Skin epidermis (tissue), 12 donors: ENCODE measurements around the gene MYBPHL.

Experiments
- H3K27ac ChIP-seq, 21 experiments: fragments of 200-600 bp; sonication (generic) in 11 of 21; one replicate each; pipeline ENCODE4 v1.5.0; 2020; ENCODE audit warnings: mild to moderate bottlenecking in 3 of 21, inconsistent platforms in 2 of 21, moderate library complexity in 2 of 21
- H3K4me3 ChIP-seq, 7 experiments: fragments of 200-600 bp; sonication (generic) in 2 of 7; one replicate each; pipeline ENCODE4 v1.5.0; 2020; ENCODE audit warnings: inconsistent platforms in 2 of 7, mild to moderate bottlenecking in 2 of 7, moderate library complexity in 1 of 7

MYBPHL gene

DNA sequence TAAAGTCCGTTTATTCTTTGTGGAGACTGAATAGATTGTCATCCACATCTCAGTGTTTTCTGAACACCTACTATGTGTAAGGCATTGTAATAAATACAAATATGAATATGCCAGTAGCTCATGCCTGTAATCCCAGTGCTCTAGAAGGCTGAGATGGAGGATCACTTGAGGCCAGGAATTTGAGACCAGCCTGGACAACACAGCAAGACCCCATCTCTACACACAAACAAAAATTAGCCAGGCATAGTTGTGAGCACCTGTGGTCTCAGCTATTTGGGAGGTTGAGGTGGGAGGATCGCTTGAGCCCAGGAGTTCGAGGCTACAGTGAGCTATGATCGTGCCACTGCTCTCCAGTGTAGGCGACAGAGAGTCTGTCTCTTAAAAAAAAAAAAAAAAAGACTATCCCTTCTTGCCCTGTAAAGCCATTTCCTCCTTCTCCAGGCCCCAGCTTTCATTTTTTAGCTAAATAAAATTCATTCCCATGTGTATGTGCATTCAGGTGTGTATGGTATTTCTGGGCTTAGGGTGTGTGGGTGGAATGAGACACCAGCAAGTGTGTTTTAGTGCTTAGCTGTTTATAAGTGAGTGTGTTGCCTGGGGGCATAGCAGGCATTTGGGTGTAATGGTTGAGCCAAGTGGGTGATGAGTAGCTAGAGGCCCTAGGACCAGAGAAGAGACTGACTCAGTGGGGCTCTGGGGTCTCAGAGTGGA lies 49.7 kb downstream of the MYBPHL start:
- H3K4me3 ChIP-seq: no peak overlapping the region
- peak overlapping the region in 7 of 21 experiments; percentile 4 to 57 (median 30) for H3K27ac ChIP-seq

- H3K4me3 ChIP-seq: no peak overlapping the region
- H3K27ac ChIP-seq: peak overlapping the region in 3 of 21 experiments; percentile 30 to 92 (median 82)
Observed at GRCh38 chr1:109256085-109256484, 50.7 kb downstream of the MYBPHL start.

GRCh38 chr1:109255678-109256077 lies 51.1 kb downstream of the MYBPHL start:
- H3K27ac ChIP-seq: peak overlapping the region in 13 of 21 experiments; percentile 65 to 92 (median 82)
- peak overlapping the region in 4 of 7 experiments; percentile 20 to 39 (median 32) for H3K4me3 ChIP-seq

DNA sequence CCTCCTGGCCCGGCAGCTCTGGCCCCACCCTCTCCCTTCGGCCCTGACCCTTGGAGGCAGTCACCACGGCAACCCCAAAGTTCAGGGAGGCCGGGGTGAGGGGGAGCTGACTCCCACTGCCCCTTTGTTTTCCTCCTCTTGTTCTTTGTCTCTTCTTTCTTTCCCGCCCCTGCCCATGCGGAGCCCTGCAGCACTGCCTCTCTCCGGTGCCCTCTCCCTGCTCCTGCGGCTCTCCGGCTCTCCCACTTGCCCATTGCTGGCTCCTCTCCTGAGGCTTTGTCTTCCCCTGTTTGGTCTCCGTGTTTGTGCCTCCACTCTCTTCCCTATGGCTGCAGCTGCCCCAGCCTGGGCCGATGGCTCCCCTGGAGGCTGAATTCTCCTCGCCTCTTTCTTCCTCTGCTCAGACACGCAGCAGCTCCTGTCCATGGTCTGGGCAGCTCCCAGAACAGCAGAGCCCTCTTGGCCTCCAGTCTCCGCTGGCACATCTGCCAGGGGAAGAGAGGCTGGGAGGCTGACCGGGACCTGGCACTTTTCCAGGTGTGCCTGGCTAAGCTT lies 51.6 kb downstream of the MYBPHL start:
- Histone ChIP-seq H3K4me3 (peak overlapping the region; percentile 4 to 39 (median 26)), H3K27ac (peak overlapping the region in 19 of 21 experiments; percentile 28 to 92 (median 80))

- Histone ChIP-seq H3K27ac (peak overlapping the region in 19 of 21 experiments; percentile 28 to 92 (median 80)), H3K4me3 (peak overlapping the region; percentile 4 to 39 (median 26))
Observed at GRCh38 chr1:109254621-109255096, 52.2 kb downstream of the MYBPHL start.

DNA sequence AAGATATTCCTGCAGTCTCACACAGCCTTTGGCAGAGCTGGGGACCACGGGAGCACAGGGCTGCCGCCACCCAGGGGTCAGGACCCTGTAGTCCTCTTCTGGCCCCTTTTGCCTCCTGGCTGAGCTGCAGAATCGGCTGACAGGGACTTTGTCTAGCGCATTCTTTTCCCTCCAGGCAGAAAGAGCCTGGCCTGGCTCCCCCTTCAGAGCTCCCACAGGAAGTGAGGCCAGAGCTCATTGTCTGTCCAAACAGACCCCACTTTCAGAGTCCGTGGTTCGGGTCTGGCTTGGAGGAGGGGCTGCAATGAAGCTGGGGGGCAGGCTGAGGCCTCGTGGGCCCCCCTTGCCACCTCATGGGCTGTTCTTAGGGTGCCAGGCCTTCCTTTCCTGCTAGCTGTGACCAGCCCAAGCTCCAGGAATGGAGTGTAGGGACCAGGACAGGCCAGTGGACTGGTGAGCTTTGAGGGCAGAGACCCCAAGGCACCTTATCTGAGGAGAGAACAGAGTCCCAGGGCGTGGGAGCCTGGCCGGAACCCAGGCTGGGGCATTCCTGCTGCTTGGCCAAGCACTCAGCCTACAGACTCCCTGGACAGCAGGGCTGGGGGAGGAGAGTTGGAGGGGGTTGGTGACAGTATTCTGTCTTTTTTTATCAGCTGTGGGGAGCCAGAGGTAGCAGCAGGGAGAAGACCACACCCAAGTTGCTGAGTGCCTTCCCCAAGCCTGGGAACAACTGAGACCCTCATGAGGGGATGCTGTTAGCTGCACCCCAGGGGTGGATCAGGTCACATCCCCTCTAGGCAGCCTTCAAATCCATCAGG lies 52.8 kb downstream of the MYBPHL start:
- peak overlapping the region; percentile 14 to 39 (median 26) for H3K4me3 ChIP-seq
- H3K27ac ChIP-seq: peak overlapping the region; percentile 25 to 92 (median 80)

DNA sequence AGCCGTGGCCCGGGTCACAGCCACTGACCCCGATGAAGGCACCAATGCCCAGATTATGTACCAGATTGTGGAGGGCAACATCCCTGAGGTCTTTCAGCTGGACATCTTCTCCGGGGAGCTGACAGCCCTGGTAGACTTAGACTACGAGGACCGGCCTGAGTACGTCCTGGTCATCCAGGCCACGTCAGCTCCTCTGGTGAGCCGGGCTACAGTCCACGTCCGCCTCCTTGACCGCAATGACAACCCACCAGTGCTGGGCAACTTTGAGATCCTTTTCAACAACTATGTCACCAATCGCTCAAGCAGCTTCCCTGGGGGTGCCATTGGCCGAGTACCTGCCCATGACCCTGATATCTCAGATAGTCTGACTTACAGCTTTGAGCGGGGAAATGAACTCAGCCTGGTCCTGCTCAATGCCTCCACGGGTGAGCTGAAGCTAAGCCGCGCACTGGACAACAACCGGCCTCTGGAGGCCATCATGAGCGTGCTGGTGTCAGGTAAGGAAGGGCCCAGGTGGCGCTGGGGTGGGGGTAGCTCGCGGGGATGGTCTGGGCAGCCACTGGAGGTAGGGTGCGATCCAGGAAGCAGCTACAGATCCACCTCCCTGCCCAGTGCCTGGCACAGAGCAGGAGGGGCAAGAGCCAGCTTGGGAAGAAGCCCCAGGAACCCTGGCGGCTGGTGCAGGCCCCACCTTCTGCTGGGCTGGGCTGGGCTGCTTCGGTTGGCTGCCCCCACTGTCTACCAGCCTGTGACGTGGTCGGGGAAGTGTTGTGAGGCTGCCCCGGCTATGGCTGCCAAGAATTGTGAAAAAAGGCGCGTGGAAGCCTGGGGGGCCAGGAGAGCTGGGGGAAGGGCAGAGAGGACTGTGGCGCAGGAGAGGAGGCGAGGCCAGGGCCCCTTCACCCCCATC lies 53.7 kb downstream of the MYBPHL start:
- peak overlapping the region; percentile 10 to 39 (median 26) for H3K4me3 ChIP-seq
- peak overlapping the region in 20 of 21 experiments; percentile 28 to 92 (median 80) for H3K27ac ChIP-seq

GRCh38 chr1:109252167-109252892 lies 54.5 kb downstream of the MYBPHL start:
- Histone ChIP-seq H3K4me3 (no peak overlapping the region), H3K27ac (peak overlapping the region in 6 of 21 experiments; percentile 69 to 90 (median 84))

GRCh38 chr1:109251277-109252166 lies 55.3 kb downstream of the MYBPHL start:
- Histone ChIP-seq H3K4me3 (no peak overlapping the region), H3K27ac (no peak overlapping the region)

- H3K4me3 ChIP-seq: peak overlapping the region; percentile 44 to 75 (median 60)
Observed at GRCh38 chr1:109250454-109251276, 56.1 kb downstream of the MYBPHL start.

DNA sequence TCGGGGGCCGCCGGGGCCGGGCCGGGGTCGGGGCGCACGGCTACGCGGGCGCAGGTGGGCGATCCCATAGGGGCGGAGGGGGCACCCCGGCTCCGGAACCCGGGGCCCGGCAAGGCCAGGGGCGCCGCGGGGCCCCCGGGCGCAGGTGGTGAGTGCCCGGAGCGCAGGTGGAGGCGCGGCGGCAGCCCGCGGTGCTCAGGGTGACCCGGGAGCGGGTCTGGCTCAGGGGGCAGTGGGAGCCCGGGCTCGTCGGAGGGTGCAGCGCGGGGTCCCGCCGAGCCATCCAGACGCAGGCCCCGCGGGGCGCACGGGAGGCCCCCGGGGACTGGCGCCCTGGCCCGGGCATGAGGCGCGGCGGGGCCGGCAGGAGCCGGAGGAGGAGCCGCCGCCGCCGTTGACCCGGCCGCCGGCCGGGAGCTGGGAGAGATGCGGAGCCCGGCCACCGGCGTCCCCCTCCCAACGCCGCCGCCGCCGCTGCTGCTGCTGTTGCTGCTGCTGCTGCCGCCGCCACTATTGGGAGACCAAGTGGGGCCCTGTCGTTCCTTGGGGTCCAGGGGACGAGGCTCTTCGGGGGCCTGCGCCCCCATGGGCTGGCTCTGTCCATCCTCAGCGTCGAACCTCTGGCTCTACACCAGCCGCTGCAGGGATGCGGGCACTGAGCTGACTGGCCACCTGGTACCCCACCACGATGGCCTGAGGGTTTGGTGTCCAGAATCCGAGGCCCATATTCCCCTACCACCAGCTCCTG lies 57.0 kb downstream of the MYBPHL start:
- peak overlapping the region; percentile 44 to 75 (median 60) for H3K4me3 ChIP-seq

More at GRCh38 chr1:109250454-109251276, 56.1 kb downstream of the MYBPHL start:
- peak overlapping the region in 15 of 21 experiments; percentile 12 to 86 (median 75) for H3K27ac ChIP-seq

DNA sequence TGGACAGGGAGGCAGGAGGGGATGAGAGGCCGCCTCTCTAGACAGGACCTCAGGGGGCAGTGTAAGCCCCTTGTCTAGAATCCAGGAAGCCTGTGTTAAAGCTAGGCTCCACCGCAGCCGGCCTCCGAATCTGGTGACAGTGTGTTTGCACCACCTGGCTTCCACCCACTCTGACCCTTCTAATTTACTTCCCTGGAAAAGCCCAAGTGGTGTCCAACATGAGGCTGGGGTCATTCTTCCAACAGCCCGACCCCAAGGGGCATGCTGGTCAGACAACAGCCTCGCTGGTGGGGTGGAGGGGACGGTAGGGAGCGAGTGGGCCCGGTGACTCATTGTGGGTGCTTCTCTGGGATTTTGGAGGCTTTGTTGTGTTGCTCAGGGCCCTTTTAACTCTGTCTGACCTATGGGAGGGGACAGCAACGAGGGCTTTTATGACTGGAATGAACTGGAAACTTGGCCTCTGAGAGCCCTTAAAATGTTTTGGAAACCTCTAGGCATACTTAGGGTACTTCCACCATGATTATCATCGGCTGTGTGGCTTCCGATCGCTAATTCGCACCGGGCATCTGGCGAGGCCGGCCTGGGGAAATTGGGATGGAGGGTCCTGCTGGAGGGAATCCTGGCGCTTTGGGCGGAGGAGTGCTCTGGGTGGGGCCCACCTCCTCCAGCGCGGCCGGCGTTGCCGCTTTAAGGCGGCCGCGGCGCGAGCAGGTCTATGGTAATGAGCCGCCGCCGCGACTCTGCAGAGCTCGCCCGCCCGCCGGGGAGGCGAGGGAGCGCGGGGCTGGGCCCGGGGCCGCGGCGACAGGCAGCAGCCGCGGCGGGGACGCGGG lies 57.8 kb downstream of the MYBPHL start, which contains the start of gene CELSR2:
TSS of gene CELSR2 (plus strand) at position 743 of the 833 bp plus-strand sequence. CDS start 541 bp downstream, outside the sequence.
- H3K27ac ChIP-seq: peak within 1 kb of the TSS in 17 of 21 experiments; percentile 21 to 86 (median 75)

More for the DNA sequence above, 57.0 kb downstream of the MYBPHL start:
- H3K27ac ChIP-seq: peak overlapping the region in 17 of 21 experiments; percentile 21 to 86 (median 75)

DNA sequence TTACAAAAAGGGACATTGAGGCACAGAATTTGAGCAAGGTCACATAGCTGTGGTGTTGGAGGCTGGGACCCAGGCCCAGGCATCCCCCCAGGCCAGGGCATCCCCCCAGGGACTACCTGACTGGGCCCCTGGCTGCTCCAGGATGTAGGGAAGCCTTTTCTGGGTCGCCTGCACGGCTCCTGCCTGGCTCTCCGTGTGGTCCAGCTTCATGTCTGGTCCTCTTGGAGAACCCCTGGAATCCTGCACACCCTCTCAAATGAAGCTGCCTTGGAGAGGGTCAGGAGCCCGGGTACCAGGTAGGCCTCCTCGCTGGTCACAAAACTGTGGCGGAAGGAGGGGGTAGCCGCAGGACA lies 58.4 kb downstream of the MYBPHL start:
- Histone ChIP-seq H3K4me3 (no peak overlapping the region), H3K27ac (peak overlapping the region in 2 of 21 experiments; percentile 3 to 17)

More for the DNA sequence above, 57.8 kb downstream of the MYBPHL start, which contains the start of gene CELSR2:
- peak within 1 kb of the TSS; percentile 44 to 75 (median 60) for H3K4me3 ChIP-seq
